T-helper 17 cell (primary cell): ENCODE measurements around the gene MYH7B. TPM values are rescaled to one million over a fixed set of nuclear protein-coding genes. Genes with fewer than 3 reads are reported as not detected.

Experiments used
- ATAC-seq: fragments of 150-1000 bp; cut with Tn5 transposase; 2 replicates; pipeline ENCODE4 v1.10.0; 2021; ENCODE audit warnings: mild to moderate bottlenecking, moderate library complexity
- DNase-seq, 3 donors: peaks; one replicate each; pipeline versions ENCODE4 v3.0.0 to v3.0.0-alpha.2; 2020 to 2021
- H3K9me3 ChIP-seq: one replicate; pipeline ENCODE4 v1.7.0; 2013; ENCODE audit warnings: low read length, mild to moderate bottlenecking; ENCODE audit not compliant: control insufficient read depth, poor library complexity, severe bottlenecking
- H3K27ac Mint-ChIP-seq: one replicate; pipeline ENCODE4 v1.8.0; 2022; ENCODE audit warnings: mild to moderate bottlenecking, moderate library complexity, mixed read lengths
- H3K27me3 Mint-ChIP-seq: one replicate; pipeline ENCODE4 v1.8.0; 2022; ENCODE audit warnings: mixed read lengths
- H3K36me3 Mint-ChIP-seq: one replicate; pipeline ENCODE4 v1.8.0; 2022; ENCODE audit warnings: low read depth, mixed read lengths
- H3K4me1 Mint-ChIP-seq: one replicate; pipeline ENCODE4 v1.8.0; 2022; ENCODE audit warnings: mild to moderate bottlenecking, mixed read lengths
- H3K4me3 Mint-ChIP-seq: one replicate; pipeline ENCODE4 v1.8.0; 2022; ENCODE audit warnings: mild to moderate bottlenecking, moderate library complexity, mixed read lengths
- total RNA-seq, 4 donors: library from RNA in 2 of 4; stranded (reverse) in 2 of 4; gene quantifications; one replicate each; pipeline ENCODE4 v1.2.3 and lab custom pipeline; 2022 to 2026

The MYH7B gene
- total RNA-seq, 2 donors from 2014 or later = 0.50 to 0.70 TPM

DNA sequence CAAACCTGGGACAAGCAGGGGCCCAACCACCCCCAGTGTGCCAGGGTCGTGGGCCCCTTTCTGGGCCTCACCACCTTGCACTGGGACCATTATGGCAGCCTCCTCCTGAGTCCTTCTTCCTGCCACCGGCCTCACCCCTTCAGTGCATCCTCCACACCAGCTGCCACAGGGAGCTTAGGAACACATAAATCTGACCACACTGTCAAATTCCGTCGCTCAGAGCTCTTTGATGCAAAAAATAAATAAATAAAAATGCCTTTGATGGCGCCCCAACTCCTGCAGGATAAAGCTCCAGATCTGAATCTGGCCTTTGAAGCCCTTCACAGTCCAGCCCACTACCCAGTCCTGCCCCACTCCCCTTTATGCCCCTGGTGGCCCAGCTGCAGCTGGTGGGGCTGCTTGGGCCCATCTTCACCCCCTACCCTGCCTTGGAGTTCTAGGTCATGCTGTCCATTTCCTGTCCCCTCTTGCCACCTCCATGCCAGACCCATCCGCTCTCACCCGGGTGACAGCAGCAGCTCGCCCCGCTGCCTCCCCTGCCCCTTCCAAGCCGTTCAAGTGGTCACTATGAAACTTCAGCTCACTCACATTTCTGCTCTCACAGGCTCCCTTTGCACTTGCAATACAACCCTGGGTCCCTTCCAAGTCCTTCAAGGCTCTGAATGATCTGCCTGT, 16.0 kb downstream of the MYH7B start:
- no peak overlapping the region for H3K4me3 Mint-ChIP-seq
- H3K36me3 Mint-ChIP-seq = peaks cover 2% of the 10 kb centered on the region
- ATAC-seq (no peak), DNase-seq (no peak)
- H3K27ac Mint-ChIP-seq = no peak overlapping the region
- H3K27me3 Mint-ChIP-seq = peaks cover 14% of the 10 kb centered on the region
- peaks cover 4% of the 10 kb centered on the region for H3K4me1 Mint-ChIP-seq
- H3K9me3 ChIP-seq = no peaks in the 10 kb centered on the region

DNA sequence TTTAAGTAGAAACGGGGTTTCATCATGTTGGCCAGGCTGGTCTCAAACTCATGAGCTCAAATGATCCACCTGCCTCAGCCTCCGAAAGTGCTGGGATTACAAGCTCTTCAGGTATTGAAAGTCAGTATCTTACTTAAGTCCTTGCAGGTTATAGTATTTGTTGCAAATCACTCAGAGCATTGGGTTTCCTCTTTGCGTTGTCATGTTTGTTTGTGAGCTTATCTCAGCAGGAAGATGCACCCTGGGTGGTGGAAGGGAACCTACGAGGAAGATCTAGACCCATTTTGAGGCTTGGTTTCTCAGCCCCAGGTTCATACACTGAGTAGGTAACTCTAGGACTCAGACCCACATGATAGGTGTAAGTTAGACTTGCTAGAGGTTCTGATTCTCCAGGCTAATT, 18.6 kb downstream of the MYH7B start:
- H3K9me3 ChIP-seq = no peaks in the 10 kb centered on the region
- DNase-seq = no peak
- ATAC-seq = no peak
- Mint-ChIP-seq H3K27me3 (peaks cover 18% of the 10 kb centered on the region), H3K36me3 (peaks cover 2% of the 10 kb centered on the region), H3K27ac (no peak overlapping the region), H3K4me3 (no peak overlapping the region), H3K4me1 (peaks cover 4% of the 10 kb centered on the region)

DNA sequence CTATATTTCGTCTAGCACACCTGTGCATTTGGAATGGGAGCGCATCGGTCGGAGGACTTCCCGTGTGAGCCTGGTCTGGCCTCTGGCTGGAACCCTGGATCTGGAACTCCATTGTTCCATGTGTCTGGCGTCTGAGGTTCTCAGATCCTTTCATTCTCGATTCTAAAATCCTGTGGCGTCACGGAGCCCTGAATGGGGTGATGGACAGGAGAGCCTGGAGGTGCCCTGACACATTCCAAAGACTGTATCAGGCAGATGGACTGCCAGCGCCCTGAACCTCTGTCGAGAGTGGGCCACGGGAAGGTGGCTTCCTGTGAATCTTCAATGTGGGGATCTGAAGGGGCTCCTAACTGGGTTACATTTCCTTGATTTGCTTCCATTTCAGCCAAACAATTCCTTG, 20.6 kb downstream of the MYH7B start:
- Mint-ChIP-seq H3K27me3 (peaks cover 27% of the 10 kb centered on the region), H3K36me3 (peaks cover 2% of the 10 kb centered on the region), H3K4me3 (no peak overlapping the region), H3K27ac (no peak overlapping the region), H3K4me1 (peaks cover 4% of the 10 kb centered on the region)
- ATAC-seq (no peak), DNase-seq (no peak)
- H3K9me3 ChIP-seq = no peaks in the 10 kb centered on the region

DNA sequence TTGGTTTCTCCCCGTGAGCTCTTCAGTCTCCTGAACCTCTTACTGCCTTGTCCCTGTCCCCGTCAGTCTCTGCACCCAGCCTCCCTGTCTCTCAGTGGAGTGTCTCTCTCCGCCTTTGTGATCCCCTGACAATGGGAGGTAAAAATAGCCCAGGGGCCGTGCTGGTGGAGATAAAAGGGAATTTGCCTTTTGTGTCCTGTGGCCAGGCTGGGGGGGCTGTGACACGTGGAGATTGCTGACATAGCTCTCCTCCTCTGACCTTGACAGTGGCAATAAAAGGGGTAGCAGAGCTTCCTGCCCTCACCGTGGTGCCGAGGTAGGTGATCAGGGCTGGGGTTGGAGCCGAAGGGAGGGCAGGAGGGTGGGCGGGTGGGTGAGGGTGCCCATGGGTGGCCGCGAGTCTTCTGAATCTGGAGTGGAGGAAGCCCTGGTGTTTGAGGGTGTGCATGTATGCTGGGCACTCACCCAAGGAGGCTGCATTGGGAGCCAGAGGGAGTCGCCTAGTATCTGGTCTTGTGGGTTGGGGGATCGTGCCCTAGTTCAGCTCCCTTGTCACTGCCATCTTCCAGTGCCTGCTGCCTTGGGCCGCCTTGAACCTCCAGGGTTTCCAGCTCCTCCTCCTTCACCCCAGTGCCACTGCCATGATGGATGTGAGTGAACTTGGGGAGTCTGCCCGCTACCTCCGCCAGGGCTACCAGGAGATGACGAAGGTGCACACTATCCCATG, 21.9 kb downstream of the MYH7B start:
- H3K4me1 Mint-ChIP-seq = peaks cover 2% of the 10 kb centered on the region
- ATAC-seq (no peak), DNase-seq (no peak)
- H3K36me3 Mint-ChIP-seq = peaks cover 2% of the 10 kb centered on the region
- no peak overlapping the region for H3K27ac Mint-ChIP-seq
- no peaks in the 10 kb centered on the region for H3K9me3 ChIP-seq
- H3K4me3 Mint-ChIP-seq = no peak overlapping the region
- peaks cover 28% of the 10 kb centered on the region for H3K27me3 Mint-ChIP-seq

DNA sequence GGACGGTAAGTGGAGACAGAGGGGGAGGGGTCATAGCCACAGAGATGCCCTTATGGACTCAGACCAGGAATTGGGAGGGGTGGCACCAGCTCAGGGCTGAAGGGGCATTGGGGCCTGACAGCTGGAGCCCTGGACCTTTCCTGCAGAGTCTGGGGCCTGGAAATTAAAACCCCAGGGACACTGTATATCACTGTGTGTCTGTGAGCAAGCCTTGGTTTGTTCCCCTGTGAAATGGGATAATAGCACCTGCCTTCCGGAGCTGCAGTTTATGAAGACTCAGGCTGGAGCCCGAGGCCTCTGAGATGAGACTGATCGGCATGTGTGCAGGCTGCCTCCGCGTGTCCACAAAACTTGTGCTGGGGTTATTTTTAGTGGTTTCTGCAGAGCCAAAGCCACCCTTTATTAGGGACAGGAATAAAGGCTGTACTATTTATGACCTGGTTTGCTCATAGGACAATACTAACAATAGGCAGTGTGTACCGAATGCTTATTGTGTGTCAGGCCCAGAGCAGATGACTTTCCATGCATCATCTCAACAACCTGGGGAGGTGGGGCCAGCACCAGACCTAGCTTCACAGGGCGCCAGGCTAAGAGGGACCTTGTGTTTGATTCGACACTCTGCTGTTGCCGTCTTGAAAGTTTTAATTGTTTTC, 22.6 kb downstream of the MYH7B start:
- H3K27ac Mint-ChIP-seq = no peak overlapping the region
- DNase-seq = no peak
- no peak for ATAC-seq
- H3K4me1 Mint-ChIP-seq = peaks cover 3% of the 10 kb centered on the region
- H3K36me3 Mint-ChIP-seq = peaks cover under 1% of the 10 kb centered on the region
- no peak overlapping the region for H3K4me3 Mint-ChIP-seq
- H3K27me3 Mint-ChIP-seq = peaks cover 35% of the 10 kb centered on the region
- H3K9me3 ChIP-seq = no peaks in the 10 kb centered on the region

DNA sequence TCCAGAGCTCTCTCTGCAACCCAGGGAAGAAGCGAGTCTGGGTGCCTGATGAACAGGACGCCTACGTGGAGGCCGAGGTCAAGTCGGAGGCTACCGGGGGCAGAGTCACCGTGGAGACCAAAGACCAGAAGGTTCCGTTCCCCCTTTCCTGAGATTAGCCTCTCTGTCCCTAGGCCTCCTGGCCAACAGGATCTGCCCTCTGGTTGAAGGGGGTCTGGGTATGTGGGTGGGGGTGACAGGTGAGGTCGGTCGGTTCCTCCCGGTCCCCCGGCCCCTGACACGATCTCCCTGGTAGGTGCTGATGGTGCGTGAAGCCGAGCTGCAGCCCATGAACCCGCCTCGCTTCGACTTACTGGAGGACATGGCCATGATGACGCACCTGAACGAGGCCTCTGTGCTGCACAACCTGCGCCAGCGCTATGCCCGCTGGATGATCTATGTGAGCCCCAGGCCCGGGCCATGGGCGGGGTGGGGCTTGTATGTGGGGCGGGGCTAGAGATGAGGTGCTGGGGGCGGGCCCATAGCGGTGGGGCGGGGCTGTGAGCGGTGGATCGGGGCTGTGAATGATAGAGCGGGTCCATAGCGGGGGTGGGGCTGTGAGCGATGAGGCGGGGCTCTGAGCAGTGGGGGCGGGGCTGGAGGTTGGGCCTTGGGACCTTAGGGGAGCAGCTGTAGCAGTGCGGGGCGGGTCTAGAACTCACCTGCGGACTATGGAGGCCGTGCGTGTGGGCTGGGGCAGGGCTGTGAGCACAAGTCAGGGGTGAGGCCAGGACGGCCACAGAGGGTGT, 23.9 kb downstream of the MYH7B start:
- DNase-seq (no peak), ATAC-seq (no peak)
- no peaks in the 10 kb centered on the region for H3K36me3 Mint-ChIP-seq
- H3K4me1 Mint-ChIP-seq = peaks cover 4% of the 10 kb centered on the region
- H3K4me3 Mint-ChIP-seq = no peak overlapping the region
- H3K27ac Mint-ChIP-seq = no peak overlapping the region
- H3K9me3 ChIP-seq = no peaks in the 10 kb centered on the region
- H3K27me3 Mint-ChIP-seq = peaks cover 42% of the 10 kb centered on the region

DNA sequence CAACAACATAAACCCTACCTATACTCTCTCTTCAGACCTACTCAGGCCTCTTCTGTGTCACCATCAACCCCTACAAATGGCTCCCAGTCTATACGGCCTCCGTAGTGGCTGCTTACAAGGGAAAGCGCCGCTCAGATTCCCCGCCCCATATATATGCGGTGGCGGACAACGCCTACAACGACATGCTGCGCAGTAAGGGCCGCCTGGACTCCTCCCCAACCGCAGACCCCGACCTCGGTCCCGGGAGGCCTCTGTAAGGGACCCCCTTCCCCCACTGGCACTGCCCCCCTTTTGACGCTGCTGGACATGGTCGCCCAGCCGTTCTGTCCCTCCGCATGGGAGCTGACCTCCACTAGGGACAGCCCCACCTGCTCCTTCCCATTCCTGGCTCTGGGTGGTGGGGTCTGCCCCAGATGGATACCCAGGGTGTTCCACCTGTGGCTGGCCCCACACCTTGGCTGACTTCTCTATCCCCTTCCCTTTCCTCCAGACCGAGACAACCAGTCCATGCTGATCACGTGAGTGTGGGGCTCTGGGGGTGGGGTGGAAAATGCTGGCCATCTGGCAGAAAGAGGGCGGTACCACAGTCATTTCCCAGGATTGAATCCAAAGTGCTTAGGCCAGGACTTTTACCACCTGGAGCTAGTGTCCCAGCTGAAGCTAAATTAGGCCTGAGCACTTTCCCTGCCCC, 25.0 kb downstream of the MYH7B start:
- ATAC-seq = no peak
- H3K9me3 ChIP-seq = no peaks in the 10 kb centered on the region
- no peaks in the 10 kb centered on the region for H3K36me3 Mint-ChIP-seq
- no peak overlapping the region for H3K27ac Mint-ChIP-seq
- H3K4me3 Mint-ChIP-seq = no peak overlapping the region
- peaks cover 2% of the 10 kb centered on the region for H3K4me1 Mint-ChIP-seq
- DNase-seq = no peak
- H3K27me3 Mint-ChIP-seq = peaks cover 44% of the 10 kb centered on the region

DNA sequence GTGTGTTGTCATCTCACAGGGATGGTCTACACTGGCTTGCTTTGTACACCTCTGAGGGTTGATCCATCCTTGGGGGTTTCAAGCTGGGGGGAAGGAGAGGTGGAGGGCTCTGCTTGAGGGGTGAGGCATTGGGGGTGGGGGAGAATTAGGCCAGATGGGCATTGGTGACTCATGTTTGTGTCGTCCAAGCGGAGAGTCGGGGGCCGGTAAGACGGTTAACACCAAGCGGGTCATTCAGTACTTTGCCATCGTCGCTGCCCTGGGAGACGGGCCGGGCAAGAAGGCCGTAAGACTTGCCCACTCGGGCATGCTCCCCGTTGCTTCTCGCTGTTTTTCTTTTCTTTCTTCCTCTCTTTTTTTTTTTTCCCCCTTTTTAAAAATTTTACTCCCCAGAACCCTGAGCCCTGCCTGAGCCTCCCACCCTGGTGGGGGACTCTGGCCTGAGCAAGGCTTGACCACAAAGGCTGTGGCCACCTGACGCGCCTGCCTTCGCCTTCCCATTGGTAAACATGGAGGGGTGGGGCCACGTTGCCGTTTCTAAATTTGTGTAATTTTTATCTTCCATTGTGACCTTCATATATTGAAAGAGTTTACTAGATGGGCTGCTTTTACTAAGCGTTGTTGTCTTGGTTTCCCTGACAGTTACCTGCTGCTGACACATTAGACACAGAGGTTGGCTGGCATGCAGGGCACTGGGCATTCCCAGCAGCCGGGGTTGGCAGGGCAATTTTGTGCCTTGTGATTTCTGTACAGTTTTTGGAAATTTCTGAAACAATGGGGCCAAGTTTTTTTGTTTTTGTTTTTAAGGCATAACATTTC, 26.8 kb downstream of the MYH7B start:
- Mint-ChIP-seq H3K4me3 (no peak overlapping the region), H3K27ac (no peak overlapping the region), H3K27me3 (peaks cover 42% of the 10 kb centered on the region), H3K4me1 (peaks cover 2% of the 10 kb centered on the region), H3K36me3 (no peaks in the 10 kb centered on the region)
- DNase-seq (no peak), ATAC-seq (no peak)
- no peaks in the 10 kb centered on the region for H3K9me3 ChIP-seq

DNA sequence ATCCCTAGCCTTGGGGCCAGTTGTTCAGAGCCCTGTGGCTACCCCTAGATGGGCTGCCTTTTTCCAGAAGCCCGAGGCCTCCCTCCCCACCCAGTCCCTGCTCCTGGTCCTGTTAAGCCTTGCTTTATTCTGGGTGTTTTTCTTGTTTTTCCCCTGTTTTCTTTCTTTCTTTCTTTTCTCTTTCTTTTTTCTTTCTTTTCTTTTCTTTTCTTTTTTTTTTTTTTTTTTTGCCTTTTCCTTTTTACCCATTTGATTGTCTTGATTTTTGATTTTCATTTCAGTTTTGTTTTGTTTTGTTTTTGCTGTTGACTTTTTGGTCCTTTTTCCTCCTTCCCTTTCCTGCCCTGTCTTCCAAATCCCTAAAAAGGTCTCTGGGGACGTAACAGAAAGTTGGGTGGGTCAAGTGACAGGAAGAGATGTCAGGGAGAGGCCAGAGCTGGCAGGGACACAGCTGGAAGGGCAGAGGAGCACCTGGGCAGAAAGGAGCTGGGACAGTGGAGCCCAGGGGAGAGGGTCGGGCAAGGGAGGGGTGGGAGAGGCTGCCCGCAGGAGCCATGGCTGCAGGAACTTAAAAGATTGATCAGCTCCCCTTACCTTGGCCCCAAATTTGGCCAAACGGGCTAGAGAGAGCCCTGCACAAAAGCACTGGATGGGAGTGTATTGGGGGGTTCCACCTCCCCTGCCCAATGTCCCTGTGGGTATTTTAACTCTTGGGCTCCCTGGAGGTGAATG, 27.6 kb downstream of the MYH7B start:
- H3K36me3 Mint-ChIP-seq = no peaks in the 10 kb centered on the region
- ATAC-seq (no peak), DNase-seq (no peak)
- no peaks in the 10 kb centered on the region for H3K9me3 ChIP-seq
- peaks cover 5% of the 10 kb centered on the region for H3K4me1 Mint-ChIP-seq
- H3K27ac Mint-ChIP-seq = no peak overlapping the region
- H3K4me3 Mint-ChIP-seq = no peak overlapping the region
- peaks cover 42% of the 10 kb centered on the region for H3K27me3 Mint-ChIP-seq

DNA sequence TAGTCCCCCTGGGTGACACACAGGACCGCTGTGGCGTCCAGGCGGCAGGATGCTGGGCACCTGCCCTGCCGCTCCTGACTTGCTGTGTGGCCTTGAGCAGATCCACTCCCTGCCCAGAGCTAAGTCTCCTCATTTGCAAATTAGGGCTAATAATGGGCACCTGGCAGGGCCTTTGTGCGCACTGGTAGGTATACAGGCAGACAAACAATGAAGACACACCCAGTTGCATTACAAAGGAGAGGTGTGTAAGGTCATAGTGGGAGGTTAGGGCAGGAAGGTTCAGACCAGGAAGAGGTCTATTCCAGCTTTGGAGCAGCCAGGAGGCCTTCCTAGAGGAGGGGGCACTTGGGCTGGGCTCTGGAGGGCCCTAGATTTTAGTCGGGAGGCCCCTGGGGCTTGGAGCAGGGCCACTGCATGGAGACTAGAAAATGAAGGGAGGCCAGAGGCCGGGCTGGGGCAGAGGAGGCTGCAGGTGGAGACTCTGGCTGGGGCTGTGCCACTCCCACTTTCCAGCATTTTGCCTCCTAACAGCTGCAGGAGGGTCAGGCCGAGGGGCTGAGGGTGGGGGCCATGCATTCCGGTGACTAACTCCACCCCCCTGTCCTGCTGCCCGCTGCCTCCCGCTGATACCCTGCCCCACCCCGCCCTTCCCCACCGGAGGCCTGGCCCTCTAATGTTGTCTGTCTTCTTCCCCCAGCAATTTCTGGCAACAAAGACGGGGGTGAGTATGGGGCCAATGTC, 28.5 kb downstream of the MYH7B start:
- no peaks in the 10 kb centered on the region for H3K9me3 ChIP-seq
- Mint-ChIP-seq H3K27me3 (peaks cover 42% of the 10 kb centered on the region), H3K27ac (no peak overlapping the region), H3K4me3 (no peak overlapping the region), H3K36me3 (no peaks in the 10 kb centered on the region), H3K4me1 (peaks cover 5% of the 10 kb centered on the region)
- DNase-seq = no peak
- ATAC-seq = no peak

DNA sequence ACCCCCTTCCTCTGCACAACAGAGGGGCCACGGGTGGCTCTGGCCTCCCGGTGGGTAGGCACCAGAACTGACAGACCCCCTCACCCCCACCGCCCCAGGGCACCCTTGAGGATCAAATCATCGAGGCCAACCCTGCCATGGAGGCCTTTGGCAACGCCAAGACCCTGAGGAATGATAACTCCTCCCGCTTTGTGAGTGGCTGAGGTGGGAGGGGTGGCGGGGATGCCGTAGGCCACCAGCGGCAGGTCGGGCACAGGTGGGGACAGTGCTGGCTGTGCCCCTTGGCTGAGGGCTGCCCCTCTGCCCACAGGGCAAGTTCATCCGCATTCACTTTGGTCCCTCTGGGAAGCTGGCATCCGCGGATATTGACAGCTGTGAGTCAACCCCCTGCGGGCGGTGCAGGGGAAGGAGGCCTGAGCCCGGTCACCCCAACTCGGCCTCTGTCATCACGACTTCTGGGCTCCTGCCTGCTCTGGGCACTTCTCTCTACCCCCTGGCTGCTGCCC, 29.1 kb downstream of the MYH7B start:
- Mint-ChIP-seq H3K27ac (no peak overlapping the region), H3K36me3 (no peaks in the 10 kb centered on the region), H3K4me3 (no peak overlapping the region), H3K4me1 (peaks cover 5% of the 10 kb centered on the region), H3K27me3 (peaks cover 42% of the 10 kb centered on the region)
- DNase-seq = no peak
- H3K9me3 ChIP-seq = no peaks in the 10 kb centered on the region
- no peak for ATAC-seq
